PC-9 (cell line): ENCODE results near the gene FAM9A.

ENCODE experiments used
- EZH2 ChIP-seq: fragments of 200-600 bp; sonication (generic); IDR thresholded peaks from 2 replicates; pipeline ENCODE4 v1.8.0; 2017; ENCODE audit warnings: antibody characterized with exemption, low read depth
- TF ChIP-seq, protein P1 (sequence below): fragments of 200-600 bp; sonication (generic); conservative IDR thresholded peaks from 2 replicates; pipeline ENCODE4 v1.6.1; 2017; ENCODE audit warnings: mixed run types, antibody characterized with exemption, mild to moderate bottlenecking, moderate library complexity

DNA sequence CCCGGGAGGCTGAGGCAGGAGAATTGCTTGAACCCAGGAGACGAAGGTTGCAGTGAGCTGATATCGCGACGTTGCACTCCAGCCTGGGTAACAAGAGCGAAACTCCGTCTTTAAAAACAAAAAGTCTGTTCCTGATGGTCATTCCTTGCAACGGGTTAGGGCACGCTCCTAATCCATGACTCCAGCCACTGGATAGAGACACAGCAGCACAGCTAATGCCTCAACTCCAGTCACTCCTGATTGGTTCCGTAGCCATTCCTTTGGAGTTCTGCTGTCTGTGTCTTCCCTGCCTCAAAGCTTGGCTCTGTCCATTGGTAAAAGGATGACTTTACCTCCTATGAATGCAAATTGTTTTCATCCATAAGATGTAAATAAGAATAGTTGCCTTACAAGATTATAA is 44.3 kb upstream of the FAM9A start:
- TF ChIP-seq, protein P1, sequence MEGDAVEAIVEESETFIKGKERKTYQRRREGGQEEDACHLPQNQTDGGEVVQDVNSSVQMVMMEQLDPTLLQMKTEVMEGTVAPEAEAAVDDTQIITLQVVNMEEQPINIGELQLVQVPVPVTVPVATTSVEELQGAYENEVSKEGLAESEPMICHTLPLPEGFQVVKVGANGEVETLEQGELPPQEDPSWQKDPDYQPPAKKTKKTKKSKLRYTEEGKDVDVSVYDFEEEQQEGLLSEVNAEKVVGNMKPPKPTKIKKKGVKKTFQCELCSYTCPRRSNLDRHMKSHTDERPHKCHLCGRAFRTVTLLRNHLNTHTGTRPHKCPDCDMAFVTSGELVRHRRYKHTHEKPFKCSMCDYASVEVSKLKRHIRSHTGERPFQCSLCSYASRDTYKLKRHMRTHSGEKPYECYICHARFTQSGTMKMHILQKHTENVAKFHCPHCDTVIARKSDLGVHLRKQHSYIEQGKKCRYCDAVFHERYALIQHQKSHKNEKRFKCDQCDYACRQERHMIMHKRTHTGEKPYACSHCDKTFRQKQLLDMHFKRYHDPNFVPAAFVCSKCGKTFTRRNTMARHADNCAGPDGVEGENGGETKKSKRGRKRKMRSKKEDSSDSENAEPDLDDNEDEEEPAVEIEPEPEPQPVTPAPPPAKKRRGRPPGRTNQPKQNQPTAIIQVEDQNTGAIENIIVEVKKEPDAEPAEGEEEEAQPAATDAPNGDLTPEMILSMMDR: no peak
- TF ChIP-seq EZH2: no peak
